ENCODE results near the gene UHMK1.
"Not testable (repeated sequence)": the region's sequence is repeated elsewhere in the genome, so short reads cannot be mapped to it uniquely, and the experiment has no call there.

The UHMK1 gene

DNA sequence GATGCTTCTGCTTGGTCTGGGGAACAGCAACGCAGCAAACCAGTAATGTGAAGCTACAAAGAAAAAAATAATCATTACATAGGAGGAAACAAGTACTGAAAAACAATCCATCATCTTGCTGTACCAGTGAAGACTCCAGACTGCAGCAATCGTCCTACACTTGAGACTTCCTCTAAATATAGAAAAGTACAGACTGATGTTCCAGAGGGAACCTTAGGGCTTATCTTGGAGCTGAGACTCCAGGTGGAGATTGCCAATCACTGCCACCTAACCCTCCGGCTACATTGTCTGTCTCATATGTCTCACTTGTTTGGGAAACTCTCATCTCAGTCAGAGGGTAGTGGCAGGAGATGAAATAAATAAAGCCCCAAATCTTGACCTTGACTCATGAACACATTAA, 9.4 kb upstream of the UHMK1 start:
- Mint-ChIP-seq H3K36me3 (ENCODE audit: low read depth) (no peaks in the 10 kb centered on the region), H3K27ac (no peak overlapping the region), H3K27me3 (peaks cover 33% of the 10 kb centered on the region), H3K4me1 (no peaks in the 10 kb centered on the region), H3K4me3 (no peak overlapping the region), H3K9me3 (no peaks in the 10 kb centered on the region)
- ATAC-seq (no peak), DNase-seq (no peak)

DNA sequence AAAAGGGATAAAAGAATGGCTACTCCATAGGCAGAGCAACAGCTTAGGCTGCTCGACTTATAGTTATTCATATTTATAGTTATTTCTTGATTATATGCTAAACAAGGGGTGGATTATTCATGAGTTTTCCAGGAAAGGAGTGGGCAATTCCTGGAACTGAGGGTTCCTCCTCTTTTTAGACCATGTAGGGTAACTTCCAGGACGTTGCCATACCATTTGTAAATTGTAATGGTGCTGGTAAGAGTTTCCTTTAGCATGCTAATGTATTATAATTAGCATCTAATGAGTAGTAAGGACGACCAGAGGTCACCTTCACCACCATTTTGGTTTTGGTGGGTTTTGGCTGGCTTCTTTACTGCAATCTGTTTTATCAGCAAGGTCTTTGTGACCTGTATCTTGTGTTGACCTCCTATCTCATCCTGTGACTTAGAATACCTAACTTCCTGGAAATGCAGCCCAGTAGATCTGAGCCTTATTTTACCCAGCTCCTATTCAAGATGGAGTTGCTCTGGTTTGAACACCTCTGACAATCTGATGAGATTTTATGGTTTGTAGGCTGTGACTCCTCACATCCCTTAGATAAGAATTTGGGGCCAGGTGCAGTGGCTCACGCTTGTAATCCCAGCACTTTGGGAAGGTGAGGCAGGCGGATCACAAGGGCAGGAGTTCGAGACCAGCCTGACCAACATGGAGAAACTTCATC, 1.9 kb upstream of the UHMK1 start:
- ATAC-seq; DNase-seq; H3K4me3 Mint-ChIP-seq; H3K36me3 Mint-ChIP-seq (ENCODE audit: low read depth); H3K27ac Mint-ChIP-seq; H3K9me3 Mint-ChIP-seq; H3K27me3 Mint-ChIP-seq: not testable (repeated sequence)
- peaks cover 30% of the 10 kb centered on the region for H3K4me1 Mint-ChIP-seq

DNA sequence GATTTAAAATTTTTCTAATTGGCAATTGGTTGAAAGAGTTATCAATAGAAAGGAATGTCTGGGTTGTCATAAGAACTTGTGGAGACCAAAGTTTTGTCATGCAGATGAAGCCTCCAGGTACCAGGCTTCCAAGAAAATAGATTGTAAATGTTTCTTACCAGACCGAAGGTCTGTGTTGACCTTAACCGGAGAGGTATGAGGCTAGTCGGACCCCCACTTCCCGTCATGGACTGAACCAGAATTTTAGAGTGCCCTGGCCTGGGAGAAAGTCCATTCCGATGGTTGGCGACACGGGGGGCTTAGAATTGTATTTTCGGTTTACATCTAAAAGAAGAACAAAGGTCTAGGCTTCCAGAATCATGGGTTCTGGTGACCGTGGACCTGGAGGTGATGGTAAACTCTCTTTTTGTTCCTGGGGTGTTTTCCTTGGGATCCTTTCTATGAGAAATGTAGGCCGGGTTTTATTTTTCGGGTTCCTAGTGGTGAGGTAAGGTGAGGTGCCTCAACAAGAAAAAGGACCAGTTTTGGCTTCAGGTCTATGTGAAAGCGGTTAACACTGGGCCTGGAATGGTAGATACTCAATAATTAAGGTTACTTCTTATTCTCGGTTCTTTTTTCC, 405 bp upstream of the UHMK1 start:
- no peaks in the 10 kb centered on the region for H3K27me3 Mint-ChIP-seq
- peaks cover 19% of the 10 kb centered on the region for H3K36me3 Mint-ChIP-seq (ENCODE audit: low read depth)
- no peaks in the 10 kb centered on the region for H3K9me3 Mint-ChIP-seq
- peaks cover 33% of the 10 kb centered on the region for H3K4me1 Mint-ChIP-seq
- DNase-seq (peak; percentile 13), ATAC-seq (no peak)
- peak overlapping the region; percentile 89 for H3K27ac Mint-ChIP-seq
- H3K4me3 Mint-ChIP-seq = peak overlapping the region; percentile 90

DNA sequence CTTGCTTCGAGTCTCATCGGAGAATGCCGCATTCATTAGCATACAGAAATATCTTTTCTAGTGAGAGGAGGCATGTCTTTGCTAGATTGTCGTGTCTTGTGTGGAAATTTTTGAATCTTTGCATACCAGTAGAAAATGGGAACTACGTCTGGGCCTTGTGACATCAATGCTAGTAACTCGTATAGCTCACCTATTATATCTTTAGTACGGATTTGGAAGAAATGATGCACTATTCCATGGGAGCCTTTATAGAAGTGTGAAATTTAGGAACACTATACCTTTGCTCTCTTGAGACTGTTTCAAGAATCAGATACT, 835 bp downstream of the UHMK1 start:
- H3K4me1 Mint-ChIP-seq = peaks cover 33% of the 10 kb centered on the region
- no peaks in the 10 kb centered on the region for H3K27me3 Mint-ChIP-seq
- ATAC-seq = no peak
- H3K27ac Mint-ChIP-seq = peak overlapping the region; percentile 80
- H3K4me3 Mint-ChIP-seq = peak overlapping the region; percentile 90
- H3K9me3 Mint-ChIP-seq = no peaks in the 10 kb centered on the region
- DNase-seq = no peak
- H3K36me3 Mint-ChIP-seq (ENCODE audit: low read depth) = peaks cover 27% of the 10 kb centered on the region

DNA sequence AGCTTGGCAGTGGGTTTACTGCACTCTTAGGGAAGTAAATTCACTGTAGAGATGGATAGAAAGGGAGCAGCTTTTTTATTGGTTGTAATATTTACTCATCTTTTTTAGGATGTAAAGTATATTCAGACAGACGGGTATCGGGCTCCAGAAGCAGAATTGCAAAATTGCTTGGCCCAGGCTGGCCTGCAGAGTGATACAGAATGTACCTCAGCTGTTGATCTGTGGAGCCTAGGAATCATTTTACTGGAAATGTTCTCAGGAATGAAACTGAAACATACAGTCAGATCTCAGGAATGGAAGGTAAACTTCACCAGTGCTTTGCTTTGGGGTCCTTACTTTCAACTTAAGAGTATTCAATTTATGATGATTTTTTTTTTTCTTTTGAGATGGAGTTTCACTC, 3.2 kb downstream of the UHMK1 start:
- Mint-ChIP-seq H3K4me1 (peaks cover 33% of the 10 kb centered on the region), H3K4me3 (no peak overlapping the region), H3K9me3 (no peaks in the 10 kb centered on the region), H3K27ac (no peak overlapping the region), H3K36me3 (ENCODE audit: low read depth) (peaks cover 34% of the 10 kb centered on the region), H3K27me3 (no peaks in the 10 kb centered on the region)
- no peak for ATAC-seq
- no peak for DNase-seq

DNA sequence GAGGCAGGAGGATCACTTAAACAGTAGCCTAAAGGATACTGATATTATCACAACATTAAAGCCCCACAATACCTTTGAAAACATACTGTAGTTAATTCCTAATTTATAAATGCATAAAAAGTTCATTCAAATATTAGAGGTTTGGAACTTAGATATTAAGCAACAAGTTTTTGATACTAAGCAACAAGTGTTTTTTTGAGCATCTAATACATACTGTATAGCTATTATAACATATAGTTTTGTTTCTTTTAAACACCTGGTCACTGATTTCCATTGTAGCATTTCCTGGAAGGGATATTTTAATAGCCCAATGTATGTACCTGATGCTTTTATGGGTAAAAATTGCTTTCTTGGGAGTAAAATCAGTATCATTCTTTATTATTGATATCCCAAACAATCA, 4.5 kb downstream of the UHMK1 start:
- H3K36me3 Mint-ChIP-seq (ENCODE audit: low read depth) = peaks cover 44% of the 10 kb centered on the region
- H3K27ac Mint-ChIP-seq = no peak overlapping the region
- no peak for DNase-seq
- no peak for ATAC-seq
- H3K9me3 Mint-ChIP-seq = no peaks in the 10 kb centered on the region
- H3K27me3 Mint-ChIP-seq = no peaks in the 10 kb centered on the region
- peaks cover 29% of the 10 kb centered on the region for H3K4me1 Mint-ChIP-seq
- no peak overlapping the region for H3K4me3 Mint-ChIP-seq

DNA sequence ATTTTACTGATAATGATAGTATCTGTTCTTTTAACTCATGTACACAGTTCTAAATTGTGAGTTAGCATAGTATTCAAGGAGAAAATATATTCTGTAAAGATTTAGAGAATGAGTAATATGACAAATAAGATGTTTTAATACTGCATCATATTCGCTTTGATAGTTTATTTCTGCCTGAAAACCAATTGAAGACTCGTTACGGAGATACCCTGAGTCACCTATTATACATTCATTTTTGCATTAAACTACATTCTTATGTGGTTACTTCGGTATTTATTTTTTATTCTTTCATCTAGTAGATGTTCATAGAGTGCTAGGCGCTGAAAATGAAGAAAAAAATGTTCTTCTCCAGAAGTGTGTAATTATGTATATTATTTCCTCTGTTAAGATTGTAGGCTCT, 5.3 kb downstream of the UHMK1 start:
- no peak for ATAC-seq
- no peak for DNase-seq
- Mint-ChIP-seq H3K36me3 (ENCODE audit: low read depth) (peaks cover 48% of the 10 kb centered on the region), H3K9me3 (no peaks in the 10 kb centered on the region), H3K27me3 (no peaks in the 10 kb centered on the region), H3K27ac (no peak overlapping the region), H3K4me1 (peaks cover 26% of the 10 kb centered on the region), H3K4me3 (no peak overlapping the region)

DNA sequence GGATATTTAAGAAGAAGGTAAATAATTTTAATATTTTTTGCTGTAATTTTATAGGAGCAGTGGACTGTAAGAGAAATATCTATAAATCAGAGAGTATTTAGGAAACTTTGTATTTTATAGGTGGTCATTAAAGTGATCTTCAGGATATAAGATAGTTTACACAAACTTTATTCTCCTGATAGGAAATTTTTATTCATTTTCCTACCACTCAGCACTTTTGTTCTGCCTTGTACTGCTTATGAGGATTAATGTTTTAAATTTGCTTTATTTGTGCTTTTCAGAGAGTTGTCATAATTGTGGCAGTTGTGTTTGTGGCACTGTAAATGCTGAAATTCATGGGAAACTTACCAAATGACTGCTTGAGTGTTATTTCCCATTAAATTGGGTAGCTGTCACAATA, 29.7 kb downstream of the UHMK1 start:
- Mint-ChIP-seq H3K4me3 (no peak overlapping the region), H3K4me1 (no peaks in the 10 kb centered on the region), H3K27ac (no peak overlapping the region), H3K27me3 (no peaks in the 10 kb centered on the region), H3K9me3 (no peaks in the 10 kb centered on the region), H3K36me3 (ENCODE audit: low read depth) (peaks cover 37% of the 10 kb centered on the region)
- no peak for ATAC-seq
- DNase-seq = no peak

DNA sequence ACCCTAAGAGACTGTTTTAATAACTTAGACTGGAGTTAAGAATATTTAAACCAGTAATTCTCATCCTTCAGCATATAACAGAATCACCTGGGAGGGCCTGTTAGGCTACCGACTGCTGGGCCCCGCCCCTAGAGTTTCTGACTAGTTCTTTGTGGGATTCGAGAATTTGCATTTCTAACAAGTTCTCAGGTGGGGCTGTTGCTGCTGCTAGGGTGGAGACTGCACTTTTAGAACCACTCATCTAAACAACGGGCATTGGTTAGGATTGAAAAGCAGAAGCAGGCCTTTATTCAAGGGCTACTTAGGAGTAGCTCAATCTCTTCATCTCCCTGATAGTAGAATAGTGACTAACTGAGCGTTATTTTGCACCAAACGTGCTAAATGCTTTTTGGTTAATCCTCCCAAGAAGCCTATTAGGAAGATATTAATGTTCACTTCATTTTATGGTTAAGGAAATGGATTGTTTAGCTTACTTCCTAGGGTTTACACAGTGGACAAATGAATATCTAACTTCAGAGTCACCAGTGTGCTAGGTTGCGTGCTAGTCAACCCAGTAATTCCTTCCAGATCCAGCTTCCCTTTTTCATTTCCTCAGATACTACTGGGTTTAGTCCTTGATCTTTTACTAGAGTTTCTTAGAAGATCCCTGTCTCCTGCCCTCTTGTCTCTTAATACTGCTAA, 32.8 kb downstream of the UHMK1 start:
- Mint-ChIP-seq H3K4me3 (no peak overlapping the region), H3K27ac (no peak overlapping the region)
- DNase-seq = no peak

DNA sequence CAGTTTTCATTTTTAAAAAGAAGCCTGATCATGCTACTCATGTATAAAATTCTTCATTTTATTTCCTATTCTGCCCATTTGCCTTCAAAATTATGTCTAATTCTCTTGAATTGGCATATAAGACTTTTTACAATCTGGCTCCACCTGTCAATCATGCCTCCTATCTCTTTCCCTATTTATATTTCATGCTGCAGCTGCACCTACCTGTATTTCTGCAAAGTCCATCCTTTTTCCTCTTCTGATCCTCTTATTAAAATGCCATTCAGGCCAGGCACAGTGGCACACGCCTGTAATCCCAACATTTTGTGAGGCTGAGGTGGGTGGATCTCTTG, 33.3 kb downstream of the UHMK1 start:
- Mint-ChIP-seq H3K4me3 (no peak overlapping the region), H3K27ac (no peak overlapping the region), H3K36me3 (ENCODE audit: low read depth) (peaks cover 18% of the 10 kb centered on the region), H3K4me1 (no peaks in the 10 kb centered on the region), H3K27me3 (no peaks in the 10 kb centered on the region), H3K9me3 (no peaks in the 10 kb centered on the region)
- no peak for ATAC-seq
- DNase-seq = no peak

More for the DNA sequence above, 32.8 kb downstream of the UHMK1 start:
- H3K9me3 Mint-ChIP-seq = no peaks in the 10 kb centered on the region
- no peaks in the 10 kb centered on the region for H3K27me3 Mint-ChIP-seq
- ATAC-seq = no peak
- H3K36me3 Mint-ChIP-seq (ENCODE audit: low read depth) = peaks cover 20% of the 10 kb centered on the region
- no peaks in the 10 kb centered on the region for H3K4me1 Mint-ChIP-seq

DNA sequence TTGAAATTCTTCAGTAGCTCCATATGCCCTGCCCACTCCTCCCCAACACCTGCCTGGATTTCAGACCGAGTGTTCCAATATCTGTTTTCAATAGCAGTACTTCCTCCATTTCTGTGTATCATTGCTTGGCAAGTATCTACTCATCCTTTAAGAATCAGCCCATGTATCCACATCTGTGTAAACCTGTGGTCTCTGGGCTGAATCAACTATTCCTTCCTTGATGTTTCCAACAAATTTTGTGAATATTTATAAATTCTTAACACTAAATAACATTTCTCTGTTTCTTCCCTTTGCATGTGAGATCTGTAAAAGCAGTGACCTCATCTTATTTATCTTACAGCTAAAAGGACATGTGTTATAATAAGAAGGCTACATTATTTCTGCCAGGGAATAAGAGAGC, 37.9 kb downstream of the UHMK1 start:
- Mint-ChIP-seq H3K27me3 (no peaks in the 10 kb centered on the region), H3K27ac (no peak overlapping the region), H3K9me3 (no peaks in the 10 kb centered on the region), H3K4me1 (no peaks in the 10 kb centered on the region), H3K4me3 (no peak overlapping the region), H3K36me3 (ENCODE audit: low read depth) (peaks cover 4% of the 10 kb centered on the region)
- ATAC-seq = no peak
- no peak for DNase-seq

DNA sequence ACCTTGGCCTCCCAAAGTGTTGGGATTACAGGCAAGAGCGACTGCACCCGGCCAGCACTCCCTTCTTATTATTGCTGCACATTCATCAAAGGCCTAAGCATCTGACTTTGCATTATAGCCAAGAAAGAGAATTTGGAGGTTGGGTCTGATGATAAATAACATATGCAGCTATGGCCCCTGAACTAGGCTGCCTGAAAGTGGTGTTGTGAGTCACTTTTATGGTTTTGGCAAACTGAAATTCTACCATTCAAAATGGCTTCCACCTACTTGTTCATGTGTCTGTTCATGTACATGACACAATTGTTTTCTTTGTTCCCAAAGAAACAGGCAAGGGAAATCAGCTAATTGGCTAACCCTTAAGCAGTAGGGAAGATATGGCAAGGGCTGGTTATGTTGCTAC, 38.9 kb downstream of the UHMK1 start:
- ATAC-seq (no peak), DNase-seq (no peak)
- Mint-ChIP-seq H3K4me3 (no peak overlapping the region), H3K4me1 (no peaks in the 10 kb centered on the region), H3K27ac (no peak overlapping the region), H3K27me3 (no peaks in the 10 kb centered on the region), H3K36me3 (ENCODE audit: low read depth) (peaks cover 6% of the 10 kb centered on the region), H3K9me3 (peaks cover 5% of the 10 kb centered on the region)

DNA sequence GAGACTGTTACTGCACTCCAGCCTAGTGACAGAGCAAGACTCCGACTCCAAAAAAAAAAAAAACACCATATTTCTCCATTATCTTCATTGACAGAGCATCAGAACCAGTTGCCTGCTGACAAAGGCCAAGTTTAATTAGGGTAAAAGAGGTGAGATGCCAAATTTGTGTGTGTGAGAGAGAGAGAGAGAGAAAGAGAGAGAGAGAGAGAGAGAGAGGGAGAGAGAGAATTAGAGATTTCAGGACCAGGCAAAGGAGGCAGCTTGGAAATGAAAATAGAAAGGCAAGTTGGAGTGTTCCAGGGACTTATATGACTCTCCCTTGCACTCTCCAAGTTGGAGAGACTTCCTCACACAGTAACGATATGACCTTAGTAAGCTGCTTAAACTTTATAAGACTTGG, 39.6 kb downstream of the UHMK1 start:
- Mint-ChIP-seq H3K4me3 (no peak overlapping the region), H3K9me3 (peaks cover 5% of the 10 kb centered on the region), H3K27me3 (no peaks in the 10 kb centered on the region), H3K27ac (no peak overlapping the region), H3K36me3 (ENCODE audit: low read depth) (peaks cover 3% of the 10 kb centered on the region), H3K4me1 (no peaks in the 10 kb centered on the region)
- no peak for DNase-seq
- ATAC-seq = no peak

DNA sequence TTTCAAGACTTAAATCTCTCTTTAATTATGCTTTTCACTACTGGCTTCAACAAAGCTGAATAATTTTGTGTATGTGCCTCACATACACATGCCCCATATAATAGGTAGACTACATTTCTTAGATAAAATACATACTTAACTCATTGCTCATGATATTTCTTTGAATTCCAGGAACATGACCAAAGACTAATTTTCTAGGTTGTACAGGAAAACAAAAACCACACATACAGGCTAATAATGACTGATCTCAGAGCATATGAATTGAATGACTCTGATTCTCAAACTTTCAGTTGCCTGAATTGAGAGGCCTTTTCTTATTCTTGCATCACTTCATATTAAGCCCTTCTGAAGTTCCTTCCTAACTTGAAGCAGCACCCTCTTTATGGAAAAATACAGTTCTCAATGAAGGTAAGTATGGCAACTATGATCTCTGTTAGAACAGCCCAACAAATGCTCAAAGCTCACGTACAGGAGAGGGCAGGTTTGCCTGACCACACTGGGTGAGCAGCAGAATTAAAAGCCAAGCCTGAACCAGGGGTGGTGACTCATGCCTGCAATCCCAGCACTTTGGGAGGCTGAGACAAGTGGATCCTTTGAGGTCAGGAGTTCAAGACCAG, 41.3 kb downstream of the UHMK1 start:
- peaks cover 14% of the 10 kb centered on the region for H3K9me3 Mint-ChIP-seq

DNA sequence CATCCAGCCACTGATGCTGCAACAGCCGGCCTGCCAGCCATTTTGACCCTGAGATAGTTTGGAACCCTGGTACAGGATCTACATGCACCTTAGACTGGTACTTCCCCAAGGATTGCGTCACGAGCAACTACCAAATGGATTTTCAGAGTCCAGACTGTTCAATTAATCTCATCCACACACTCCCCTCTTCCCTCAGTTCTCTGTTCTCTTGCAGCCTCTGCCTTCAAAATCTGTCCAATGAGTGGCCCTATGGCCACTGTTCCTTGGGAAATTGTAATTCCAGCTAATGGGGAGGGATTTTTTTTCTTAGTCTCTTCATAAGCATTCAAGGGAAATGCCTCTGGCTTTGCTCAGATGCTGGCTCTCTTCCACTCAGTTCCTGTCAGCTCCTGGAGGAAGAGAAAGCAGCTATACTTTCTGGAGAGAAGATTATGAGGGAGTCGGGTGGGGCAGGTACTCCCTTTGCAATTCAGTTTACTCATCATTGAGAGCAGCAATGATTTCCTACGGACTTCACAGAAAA, 44.1 kb downstream of the UHMK1 start:
- Mint-ChIP-seq H3K4me1 (no peaks in the 10 kb centered on the region), H3K27ac (no peak overlapping the region), H3K36me3 (ENCODE audit: low read depth) (peaks cover 2% of the 10 kb centered on the region), H3K4me3 (no peak overlapping the region), H3K9me3 (peaks cover 14% of the 10 kb centered on the region), H3K27me3 (no peaks in the 10 kb centered on the region)
- DNase-seq (no peak), ATAC-seq (no peak)

More for the DNA sequence above, 41.3 kb downstream of the UHMK1 start:
- H3K4me3 Mint-ChIP-seq = no peak overlapping the region
- ATAC-seq (peak; percentile 36), DNase-seq (no peak)
- H3K27ac Mint-ChIP-seq = no peak overlapping the region
- no peaks in the 10 kb centered on the region for H3K4me1 Mint-ChIP-seq
- H3K27me3 Mint-ChIP-seq = no peaks in the 10 kb centered on the region
- peaks cover 3% of the 10 kb centered on the region for H3K36me3 Mint-ChIP-seq (ENCODE audit: low read depth)
